IMR-90 (cell line): Measurements from ENCODE around the gene HIVEP1. TPM values are rescaled to one million over a fixed set of nuclear protein-coding genes. Genes with fewer than 3 reads are reported as not detected.

Source experiments
- ATAC-seq: fragments of 200-7000 bp; cut with Tn5 transposase; 2 replicates; pipeline ENCODE4 v1.9.1; 2020; ENCODE audit warnings: low read depth, mild to moderate bottlenecking, moderate library complexity
- BruUV-seq: library from RNA; stranded (reverse); fragments of 400-500 nt; replicated peaks from 2 replicates; lab custom pipeline; 2021; lab: Mats Ljungman, UMichigan
- CTCF ChIA-PET: fragments of 300-600 bp; formaldehyde crosslinking; extraction: SDS; loops from one replicate; lab custom pipeline; 2021; ENCODE audit warnings: antibody characterized with exemption; lab: Yijun Ruan, JAX
- POLR2A ChIA-PET: fragments of 300-600 bp; sonication (Branson Sonifier 250); formaldehyde crosslinking; loops from one replicate; lab custom pipeline; 2022; ENCODE audit warnings: antibody characterized with exemption; ENCODE audit not compliant: unreplicated experiment; lab: Charles Lee
- DNase-seq: peaks from one replicate; pipeline ENCODE4 v3.0.0; 2013
- H2AFZ ChIP-seq: replicated peaks from 2 replicates; pipeline ENCODE3; 2013; ENCODE audit warnings: low read length, mild to moderate bottlenecking; ENCODE audit not compliant: poor library complexity
- H2AK5ac ChIP-seq: 2 replicates; pipeline ENCODE4 v1.6.1; 2013; ENCODE audit warnings: low read depth, low read length, inconsistent platforms
- H2AK9ac ChIP-seq: replicated peaks from 2 replicates; pipeline ENCODE3; 2013; ENCODE audit warnings: mild to moderate bottlenecking, low read depth, low read length, moderate library complexity; ENCODE audit not compliant: poor library complexity
- H2BK120ac ChIP-seq: 2 replicates; pipeline ENCODE4 v1.6.1; 2013; ENCODE audit warnings: low read depth, low read length, inconsistent platforms
- H2BK15ac ChIP-seq: 3 replicates; pipeline ENCODE4 v1.6.1; 2013; ENCODE audit warnings: low read depth, low read length, inconsistent platforms
- H2BK20ac ChIP-seq: 2 replicates; pipeline ENCODE4 v1.6.1; 2013; ENCODE audit warnings: low read depth, mild to moderate bottlenecking, inconsistent platforms, low read length, moderate library complexity
- H2BK5ac ChIP-seq: 2 replicates; pipeline ENCODE4 v1.6.1; 2013; ENCODE audit warnings: mild to moderate bottlenecking, low read depth, low read length, inconsistent platforms; ENCODE audit not compliant: poor library complexity, severe bottlenecking
- H3K14ac ChIP-seq: replicated peaks from 2 replicates; pipeline ENCODE4 v1.6.1; 2013; ENCODE audit warnings: low read depth, low read length, inconsistent platforms
- H3K18ac ChIP-seq: 2 replicates; pipeline ENCODE4 v1.6.1; 2013; ENCODE audit warnings: low read depth, low read length, control low read depth
- H3K23ac ChIP-seq: 2 replicates; pipeline ENCODE4 v1.6.1; 2013; ENCODE audit warnings: low read depth, low read length, inconsistent platforms
- H3K27ac ChIP-seq: 2 replicates; pipeline ENCODE4 v1.5.1; 2013; ENCODE audit warnings: mild to moderate bottlenecking, control low read depth, low read length; ENCODE audit not compliant: insufficient read depth
- H3K27me3 ChIP-seq: 2 replicates; pipeline ENCODE4 v1.6.1; 2013; ENCODE audit warnings: low read length; ENCODE audit not compliant: control insufficient read depth, insufficient read depth
- H3K36me3 ChIP-seq: 2 replicates; pipeline ENCODE4 v1.6.1; 2013; ENCODE audit warnings: low read length, mixed read lengths; ENCODE audit not compliant: control insufficient read depth, insufficient read depth
- H3K4ac ChIP-seq: 2 replicates; pipeline ENCODE4 v1.6.1; 2013; ENCODE audit warnings: low read depth, low read length, inconsistent platforms
- H3K4me1 ChIP-seq: 2 replicates; pipeline ENCODE4 v1.6.1; 2013; ENCODE audit warnings: low read length, mixed read lengths; ENCODE audit not compliant: control insufficient read depth, insufficient read depth
- H3K4me2 ChIP-seq: 2 replicates; pipeline ENCODE4 v1.6.1; 2013; ENCODE audit warnings: low read depth, mild to moderate bottlenecking, control low read depth, low read length, moderate library complexity
- H3K4me3 ChIP-seq: 2 replicates; pipeline ENCODE4 v1.5.1; 2013; ENCODE audit warnings: low read depth, mild to moderate bottlenecking, control low read depth, low read length, moderate library complexity; ENCODE audit not compliant: insufficient read depth
- H3K56ac ChIP-seq: 2 replicates; pipeline ENCODE4 v1.6.1; 2013; ENCODE audit warnings: low read length, inconsistent platforms; ENCODE audit not compliant: insufficient read depth; ENCODE audit errors: extremely low read depth
- H3K79me1 ChIP-seq, 2 experiments: 2 replicates each; pipeline ENCODE4 v1.6.1; 2013; ENCODE audit warnings: low read length in 2 of 2, inconsistent platforms in 1 of 2, low read depth in 1 of 2
- H3K9ac ChIP-seq: 2 replicates; pipeline ENCODE4 v1.6.1; 2013; ENCODE audit warnings: low read depth, low read length, control low read depth
- H3K9me1 ChIP-seq: 2 replicates; pipeline ENCODE4 v1.6.1; 2013; ENCODE audit warnings: low read length, inconsistent platforms; ENCODE audit not compliant: insufficient read depth
- H3K9me3 ChIP-seq: 2 replicates; pipeline ENCODE4 v1.6.1; 2013; ENCODE audit warnings: low read length; ENCODE audit not compliant: control insufficient read depth, insufficient read depth
- H4K20me1 ChIP-seq: 2 replicates; pipeline ENCODE4 v1.6.1; 2013; ENCODE audit warnings: low read length, inconsistent platforms; ENCODE audit not compliant: insufficient read depth
- H4K5ac ChIP-seq: 2 replicates; pipeline ENCODE4 v1.6.1; 2013; ENCODE audit warnings: mild to moderate bottlenecking, low read depth, low read length, control low read depth
- H4K8ac ChIP-seq, 2 experiments: 2 replicates each; pipeline ENCODE4 v1.6.1; 2013; ENCODE audit warnings: low read depth in 2 of 2, low read length in 2 of 2, control low read depth in 1 of 2, inconsistent platforms in 1 of 2
- H4K91ac ChIP-seq: 2 replicates; pipeline ENCODE4 v1.6.1; 2013; ENCODE audit warnings: low read depth, low read length, inconsistent platforms; ENCODE audit not compliant: insufficient read depth
- BHLHE40 ChIP-seq: fragments of 150-350 bp; IDR thresholded peaks from 2 replicates; pipeline ENCODE4 v1.6.1; 2016; ENCODE audit warnings: mild to moderate bottlenecking, low read depth, low read length
- CHD1 ChIP-seq: IDR thresholded peaks from 2 replicates; pipeline ENCODE4 v1.6.1; 2012; ENCODE audit warnings: low read depth, low read length, improper control_type of control experiment
- MAFK ChIP-seq: IDR thresholded peaks from 2 replicates; pipeline ENCODE4 v1.6.1; 2012; ENCODE audit warnings: low read depth, low read length, improper control_type of control experiment
- MXI1 ChIP-seq: IDR thresholded peaks from 2 replicates; pipeline ENCODE4 v1.6.1; 2012; ENCODE audit warnings: low read depth, mild to moderate bottlenecking, low read length, moderate library complexity, borderline replicate concordance
- NFE2L2 ChIP-seq: fragments of 150-350 bp; IDR thresholded peaks from 2 replicates; pipeline ENCODE4 v1.6.1; 2016; ENCODE audit warnings: low read depth, mild to moderate bottlenecking, low read length
- POLR2A ChIP-seq: IDR thresholded peaks from 2 replicates; pipeline ENCODE4 v1.6.1; 2012; ENCODE audit warnings: mild to moderate bottlenecking, low read depth, low read length
- RAD21 ChIP-seq: IDR thresholded peaks from 2 replicates; pipeline ENCODE4 v1.6.1; 2012; ENCODE audit warnings: low read length, improper control_type of control experiment
- RCOR1 ChIP-seq: IDR thresholded peaks from 2 replicates; pipeline ENCODE4 v1.6.1; 2012; ENCODE audit warnings: mild to moderate bottlenecking, low read length, improper control_type of control experiment; ENCODE audit not compliant: insufficient replicate concordance
- SMC3 ChIP-seq: fragments of 150-350 bp; IDR thresholded peaks from 2 replicates; pipeline ENCODE4 v1.6.1; 2016; ENCODE audit warnings: low read depth, mild to moderate bottlenecking, antibody characterized with exemption, low read length, moderate library complexity
- USF2 ChIP-seq: fragments of 150-350 bp; IDR thresholded peaks from 2 replicates; pipeline ENCODE4 v1.6.1; 2017; ENCODE audit warnings: mild to moderate bottlenecking, antibody characterized with exemption, low read length, low read depth
- WGBS, 2 experiments: methylation state at CpG; one replicate each; pipeline versions ENCODE4 v1.1.5 to v1.1.7; 2013; ENCODE audit warnings: missing lambda C conversion rate in 2 of 2; ENCODE audit not compliant: insufficient read length in 1 of 2; ENCODE audit errors: extremely low coverage in 2 of 2; 5-methylcytosine and 5-hydroxymethylcytosine counted together
- dilution Hi-C: fragments of 300-500 bp; cut with HindIII; formaldehyde crosslinking; loops from one replicate; pipeline ENCODE4 v1.14.3; 2018; ENCODE audit warnings: low sequenced_read_pairs; ENCODE audit not compliant: unreplicated experiment
- in situ Hi-C: fragments of 300-500 bp; cut with MboI; formaldehyde crosslinking; loops from 3 replicates; pipeline ENCODE4 v1.14.3; 2019; ENCODE audit warnings: low sequenced_read_pairs, inconsistent platforms, mixed read lengths
- intact Hi-C: fragments of 100-400 bp; cut with micrococcal nuclease; formaldehyde crosslinking; loops from 2 replicates; pipeline ENCODE4 v1.10.0; 2022
- polyA plus RNA-seq, 3 experiments: library from polyadenylated mRNA; depleted of rRNA; stranded (reverse); fragments of >200 nt; gene quantifications; 2 replicates each; pipeline ENCODE4 v1.2.3, GENCODE V29; 2012; ENCODE audit warnings: low replicate concordance in 1 of 3
- total RNA-seq: library from RNA; depleted of rRNA; stranded (reverse); fragments of >200 nt; gene quantifications from 2 replicates; pipeline ENCODE4 v1.2.3, GENCODE V29; 2012
- TF ChIP-seq, protein P1 (sequence below): conservative IDR thresholded peaks from 2 replicates; pipeline ENCODE4 v1.5.1; 2012; ENCODE audit warnings: mild to moderate bottlenecking, low read depth, low read length, improper control_type of control experiment

Gene HIVEP1
- total and polyA plus RNA-seq, 2 of the 4 experiments (the other 2 are of a cell fraction) = 13.0 to 17.2 TPM

DNA sequence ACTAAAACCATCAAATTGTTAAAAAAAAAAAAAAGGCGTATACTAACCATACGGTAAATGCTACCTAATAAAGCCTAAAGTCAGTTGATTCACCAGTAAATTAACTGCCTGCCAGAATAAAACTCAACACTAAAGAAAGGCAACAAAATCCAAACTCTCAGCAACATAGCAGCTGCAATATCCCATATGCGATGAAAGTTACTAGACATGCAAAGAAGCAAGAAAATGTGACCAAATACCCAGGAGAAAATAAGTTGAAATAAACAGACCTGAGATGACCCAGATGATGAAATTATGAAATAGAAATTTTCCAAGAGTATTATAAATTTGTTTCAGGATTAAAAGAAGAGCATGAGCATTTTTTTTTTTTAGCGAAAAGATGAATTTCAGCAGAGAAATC lies 174.4 kb downstream of the HIVEP1 start:
- no peak overlapping the region for H2AFZ ChIP-seq

More for the DNA sequence above, 174.4 kb downstream of the HIVEP1 start:
- Histone ChIP-seq H3K9me1 (no peaks in the 10 kb centered on the region), H2BK5ac (no peak overlapping the region), H3K4me3 (no peak overlapping the region), H2AK5ac (no peak overlapping the region), H3K56ac (no peak overlapping the region), H3K9ac (no peak overlapping the region), H4K91ac (no peak overlapping the region), H3K18ac (no peak overlapping the region), H3K4me2 (no peak overlapping the region), H3K9me3 (no peaks in the 10 kb centered on the region), H2AK9ac (no peak overlapping the region), H3K4me1 (peaks cover 2% of the 10 kb centered on the region; the same call in 1 of the 2 replicates), H3K4ac (no peak overlapping the region), H3K27ac (no peak overlapping the region), H2BK20ac (no peak overlapping the region), H4K5ac (no peak overlapping the region), H3K27me3 (no peaks in the 10 kb centered on the region), H3K14ac (no peak overlapping the region), H3K36me3 (no peaks in the 10 kb centered on the region), H4K8ac (no peak overlapping the region), H3K79me1 (no peaks in the 10 kb centered on the region), H2BK120ac (no peak overlapping the region), H3K23ac (no peak overlapping the region), H2BK15ac (no peak overlapping the region), H4K20me1 (no peaks in the 10 kb centered on the region)
- dilution Hi-C loops = no loop called here
- intact Hi-C loops = no loop called here
- CTCF ChIA-PET = interaction anchor here (0.6 kb wide), 1 partner anchor 295 kb away, joined by 3 read pairs; no protein-coding TSS in a partner anchor
- ATAC-seq (no peak), DNase-seq (no peak)
- BruUV-seq = no TSS peak
- POLR2A ChIA-PET = no interaction called here
- TF ChIP-seq MXI1 (no peak), RAD21 (no peak), NFE2L2 (no peak), CHD1 (no peak), RCOR1 (no peak), SMC3 (no peak), BHLHE40 (no peak), USF2 (no peak), MAFK (no peak), POLR2A (no peak)
- TF ChIP-seq, protein P1, sequence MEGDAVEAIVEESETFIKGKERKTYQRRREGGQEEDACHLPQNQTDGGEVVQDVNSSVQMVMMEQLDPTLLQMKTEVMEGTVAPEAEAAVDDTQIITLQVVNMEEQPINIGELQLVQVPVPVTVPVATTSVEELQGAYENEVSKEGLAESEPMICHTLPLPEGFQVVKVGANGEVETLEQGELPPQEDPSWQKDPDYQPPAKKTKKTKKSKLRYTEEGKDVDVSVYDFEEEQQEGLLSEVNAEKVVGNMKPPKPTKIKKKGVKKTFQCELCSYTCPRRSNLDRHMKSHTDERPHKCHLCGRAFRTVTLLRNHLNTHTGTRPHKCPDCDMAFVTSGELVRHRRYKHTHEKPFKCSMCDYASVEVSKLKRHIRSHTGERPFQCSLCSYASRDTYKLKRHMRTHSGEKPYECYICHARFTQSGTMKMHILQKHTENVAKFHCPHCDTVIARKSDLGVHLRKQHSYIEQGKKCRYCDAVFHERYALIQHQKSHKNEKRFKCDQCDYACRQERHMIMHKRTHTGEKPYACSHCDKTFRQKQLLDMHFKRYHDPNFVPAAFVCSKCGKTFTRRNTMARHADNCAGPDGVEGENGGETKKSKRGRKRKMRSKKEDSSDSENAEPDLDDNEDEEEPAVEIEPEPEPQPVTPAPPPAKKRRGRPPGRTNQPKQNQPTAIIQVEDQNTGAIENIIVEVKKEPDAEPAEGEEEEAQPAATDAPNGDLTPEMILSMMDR = no peak
- in situ Hi-C loops = no loop called here
- no CpG with 5 or more reads among the region's 4 CpGs for WGBS, 2 experiments
